Body of pancreas (tissue), 4 donors: Measurements from ENCODE around the gene GIGYF2. TPM values are rescaled to one million over a fixed set of nuclear protein-coding genes. Genes with fewer than 3 reads are reported as not detected.

Experiments
- ATAC-seq: fragments of 150-250 bp; one replicate; pipeline ENCODE4 v1.9.1; 2016
- DNase-seq, 4 donors: peaks; one replicate each; pipeline ENCODE4 v3.0.0-alpha.2; 2019
- H3K27ac ChIP-seq, 4 donors: fragments of 200-600 bp; sonication (generic); 1 replicate in 3 of 4; 2 replicates in 1 of 4; pipeline versions ENCODE4 v1.5.1 to v1.6.1; 2016 to 2019; ENCODE audit warnings: mild to moderate bottlenecking in 1 of 4, mixed read lengths in 1 of 4, moderate library complexity in 1 of 4
- H3K27me3 ChIP-seq, 2 donors: fragments of 200-600 bp; sonication (generic); one replicate each; pipeline ENCODE4 v1.6.0; 2016; ENCODE audit warnings: mild to moderate bottlenecking in 1 of 2
- H3K36me3 ChIP-seq, 2 donors: fragments of 200-600 bp; sonication (generic); replicated peaks in 1 of 2; 2 replicates each; pipeline ENCODE4 v1.5.1; 2016; ENCODE audit warnings: low read depth in 2 of 2; ENCODE audit not compliant: insufficient read depth in 1 of 2
- H3K4me1 ChIP-seq: fragments of 200-600 bp; sonication (generic); one replicate; pipeline ENCODE4 v1.6.0; 2016
- H3K4me3 ChIP-seq, 2 donors: fragments of 200-600 bp; sonication (generic); 1 replicate in 1 of 2; 2 replicates in 1 of 2; pipeline ENCODE4 v1.5.1; 2016 to 2019
- H3K9me3 ChIP-seq, 3 donors: fragments of 200-600 bp; sonication (generic); 1 replicate in 2 of 3; 2 replicates in 1 of 3; pipeline ENCODE4 v1.5.1; 2016
- CTCF ChIP-seq, 7 experiments: fragments of 450-650 bp in 4 of 7; fragments of 200-600 bp in 3 of 7; sonication (generic) in 3 of 7; IDR thresholded peaks; one replicate each; pipeline ENCODE4 v1.5.1; 2016 to 2019; ENCODE audit warnings: antibody characterized with exemption in 7 of 7
- POLR2A ChIP-seq, 3 donors: fragments of 450-650 bp; IDR thresholded peaks; one replicate each; pipeline ENCODE4 v1.6.1; 2016; ENCODE audit warnings: antibody characterized with exemption in 3 of 3, mild to moderate bottlenecking in 2 of 3
- WGBS, 2 donors: methylation state at CpG; one replicate each; pipeline ENCODE4 v1.1.5; 2017; 5-methylcytosine and 5-hydroxymethylcytosine counted together
- intact Hi-C: fragments of 100-400 bp; cut with DNase I; formaldehyde crosslinking; loops from one replicate; pipeline ENCODE4 v1.15.1; 2023
- total RNA-seq, 2 donors: library from RNA; depleted of rRNA; stranded (reverse); fragments of >200 nt; gene quantifications; one replicate each; pipeline ENCODE4 v1.1.0, GENCODE V29; 2016

The GIGYF2 gene
- total RNA-seq, 2 donors from 2014 or later = 66.2 to 107 TPM

GRCh38 chr2:232761301-232761907, 64.3 kb downstream of the GIGYF2 start:
- TF ChIP-seq POLR2A (IDR thresholded peaks at IDR 0.05) (no peak), CTCF (IDR thresholded peaks at IDR 0.05) (peak; percentile 28 to 54 (median 46))
- Histone ChIP-seq H3K4me3 (no peak overlapping the region), H3K4me1 (peaks cover 5% of the 10 kb centered on the region), H3K36me3 (peaks cover 0 to 23% of the 10 kb centered on the region in 2 donors), H3K9me3 (no peaks in the 10 kb centered on the region), H3K27me3 (no peaks in the 10 kb centered on the region), H3K27ac (no peak overlapping the region)
- WGBS, 2 donors = 32 to 45% methylated on average over 3 of the region's 3 CpGs
- intact Hi-C loops = no loop called here
- DNase-seq = peak in 2 of 4 donors; percentile 13 to 28
- no peak for ATAC-seq

GRCh38 chr2:232767866-232768265, 70.7 kb downstream of the GIGYF2 start:
- Histone ChIP-seq H3K27me3 (no peaks in the 10 kb centered on the region), H3K9me3 (no peaks in the 10 kb centered on the region), H3K4me1 (no peaks in the 10 kb centered on the region), H3K36me3 (peaks cover 8 to 18% of the 10 kb centered on the region in 2 donors), H3K27ac (no peak overlapping the region), H3K4me3 (no peak overlapping the region)
- intact Hi-C loops = no loop called here
- no peak for ATAC-seq
- no peak for TF ChIP-seq POLR2A (IDR thresholded peaks at IDR 0.05)
- no peak for TF ChIP-seq CTCF (IDR thresholded peaks at IDR 0.05)
- 60 to 63% methylated on average over 1 of the region's 1 CpG for WGBS, 2 donors
- no peak for DNase-seq

GRCh38 chr2:232770207-232770606, 73.1 kb downstream of the GIGYF2 start:
- DNase-seq (no peak), ATAC-seq (no peak)
- TF ChIP-seq POLR2A (IDR thresholded peaks at IDR 0.05) (no peak), CTCF (IDR thresholded peaks at IDR 0.05) (no peak)
- no peaks in the 10 kb centered on the region for H3K9me3 ChIP-seq
- no peaks in the 10 kb centered on the region for H3K27me3 ChIP-seq
- H3K4me1 ChIP-seq = no peaks in the 10 kb centered on the region
- H3K4me3 ChIP-seq = no peak overlapping the region
- peaks cover 8 to 12% of the 10 kb centered on the region in 2 donors for H3K36me3 ChIP-seq
- intact Hi-C loops = no loop called here
- H3K27ac ChIP-seq = no peak overlapping the region

- no peak for DNase-seq
- Histone ChIP-seq H3K36me3 (peaks cover 8% of the 10 kb centered on the region in 2 donors), H3K27me3 (no peaks in the 10 kb centered on the region), H3K9me3 (no peaks in the 10 kb centered on the region), H3K4me1 (peaks cover 6% of the 10 kb centered on the region), H3K27ac (no peak overlapping the region), H3K4me3 (no peak overlapping the region)
- ATAC-seq = no peak
- intact Hi-C loops = no loop called here
- TF ChIP-seq POLR2A (IDR thresholded peaks at IDR 0.05) (no peak), CTCF (IDR thresholded peaks at IDR 0.05) (no peak)
- 95 to 100% methylated on average over 1 of the region's 1 CpG for WGBS, 2 donors
Measured at GRCh38 chr2:232771870-232772269, 74.7 kb downstream of the GIGYF2 start.

- Histone ChIP-seq H3K27ac (no peak overlapping the region), H3K9me3 (no peaks in the 10 kb centered on the region), H3K4me1 (peaks cover 6% of the 10 kb centered on the region), H3K4me3 (no peak overlapping the region), H3K27me3 (no peaks in the 10 kb centered on the region), H3K36me3 (peaks cover 8% of the 10 kb centered on the region in 2 donors)
- intact Hi-C loops = no loop called here
- no peak for ATAC-seq
- no peak for DNase-seq
- TF ChIP-seq POLR2A (IDR thresholded peaks at IDR 0.05) (no peak), CTCF (IDR thresholded peaks at IDR 0.05) (no peak)
- WGBS, 2 donors = 57 to 71% methylated on average over 2 of the region's 2 CpGs
Measured at GRCh38 chr2:232772531-232772930, 75.4 kb downstream of the GIGYF2 start.
